ENCODE data around the gene WNK2.

Gene WNK2

DNA sequence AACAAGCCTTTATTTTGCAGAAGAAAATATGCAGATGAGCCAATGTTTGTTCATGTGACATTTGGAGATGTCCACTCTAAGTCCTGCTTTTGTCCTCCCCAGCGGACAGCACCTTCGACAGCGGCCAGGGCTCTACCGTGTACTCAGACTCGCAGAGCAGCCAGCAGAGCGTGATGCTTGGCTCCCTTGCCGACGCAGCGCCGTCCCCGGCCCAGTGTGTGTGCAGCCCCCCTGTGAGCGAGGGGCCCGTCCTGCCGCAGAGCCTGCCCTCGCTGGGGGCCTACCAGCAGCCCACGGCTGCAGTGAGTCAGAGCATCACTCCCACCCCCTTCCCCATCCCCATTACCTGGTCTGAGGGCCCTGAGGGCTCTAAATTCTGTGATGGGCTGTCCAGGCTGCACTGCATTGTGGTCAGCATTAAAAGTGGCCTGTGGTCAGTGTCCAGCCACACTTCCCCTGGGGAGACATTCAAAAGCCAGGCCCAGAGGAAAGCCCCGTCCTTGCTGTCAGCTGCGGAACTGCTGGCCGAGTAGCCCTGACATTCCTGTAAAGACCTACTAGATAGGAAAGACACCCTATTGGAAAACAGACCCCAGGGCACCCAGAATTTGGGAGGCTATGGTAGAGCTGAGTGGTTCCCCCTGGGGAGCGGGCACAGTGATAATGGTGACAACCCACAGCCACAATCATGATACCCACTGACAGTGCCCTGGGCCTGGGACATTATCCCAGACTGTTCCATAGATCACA lies 69.0 kb downstream of the WNK2 start:
- no peak for TF ChIP-seq ZFX (IDR thresholded peaks at IDR 0.05)
- TF ChIP-seq, protein P1, sequence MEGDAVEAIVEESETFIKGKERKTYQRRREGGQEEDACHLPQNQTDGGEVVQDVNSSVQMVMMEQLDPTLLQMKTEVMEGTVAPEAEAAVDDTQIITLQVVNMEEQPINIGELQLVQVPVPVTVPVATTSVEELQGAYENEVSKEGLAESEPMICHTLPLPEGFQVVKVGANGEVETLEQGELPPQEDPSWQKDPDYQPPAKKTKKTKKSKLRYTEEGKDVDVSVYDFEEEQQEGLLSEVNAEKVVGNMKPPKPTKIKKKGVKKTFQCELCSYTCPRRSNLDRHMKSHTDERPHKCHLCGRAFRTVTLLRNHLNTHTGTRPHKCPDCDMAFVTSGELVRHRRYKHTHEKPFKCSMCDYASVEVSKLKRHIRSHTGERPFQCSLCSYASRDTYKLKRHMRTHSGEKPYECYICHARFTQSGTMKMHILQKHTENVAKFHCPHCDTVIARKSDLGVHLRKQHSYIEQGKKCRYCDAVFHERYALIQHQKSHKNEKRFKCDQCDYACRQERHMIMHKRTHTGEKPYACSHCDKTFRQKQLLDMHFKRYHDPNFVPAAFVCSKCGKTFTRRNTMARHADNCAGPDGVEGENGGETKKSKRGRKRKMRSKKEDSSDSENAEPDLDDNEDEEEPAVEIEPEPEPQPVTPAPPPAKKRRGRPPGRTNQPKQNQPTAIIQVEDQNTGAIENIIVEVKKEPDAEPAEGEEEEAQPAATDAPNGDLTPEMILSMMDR (conservative IDR thresholded peaks at IDR 0.05): no peak
- H3K27ac ChIP-seq: no peak overlapping the region

DNA sequence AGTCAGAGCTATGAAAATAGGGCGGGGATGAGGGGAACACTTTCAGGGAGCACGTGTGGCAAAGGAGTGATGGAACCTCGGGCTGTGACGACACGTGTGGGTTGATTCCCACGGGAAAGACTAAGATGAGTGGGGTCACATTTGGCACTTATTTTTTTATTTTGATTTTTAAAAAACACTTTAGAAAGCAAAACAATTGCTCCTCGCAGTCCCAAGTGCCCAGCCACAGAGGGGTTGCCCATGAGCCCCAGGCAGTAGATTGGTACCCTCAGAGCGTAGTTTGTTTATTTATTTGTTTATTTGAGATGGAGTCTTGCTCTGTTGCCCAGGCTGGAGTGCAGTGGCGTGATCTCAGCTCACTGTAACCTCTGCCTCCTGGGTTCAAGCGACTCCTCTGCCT lies 69.7 kb downstream of the WNK2 start:
- TF ChIP-seq, protein P1 (conservative IDR thresholded peaks at IDR 0.05): no peak
- no peak overlapping the region for H3K27ac ChIP-seq

DNA sequence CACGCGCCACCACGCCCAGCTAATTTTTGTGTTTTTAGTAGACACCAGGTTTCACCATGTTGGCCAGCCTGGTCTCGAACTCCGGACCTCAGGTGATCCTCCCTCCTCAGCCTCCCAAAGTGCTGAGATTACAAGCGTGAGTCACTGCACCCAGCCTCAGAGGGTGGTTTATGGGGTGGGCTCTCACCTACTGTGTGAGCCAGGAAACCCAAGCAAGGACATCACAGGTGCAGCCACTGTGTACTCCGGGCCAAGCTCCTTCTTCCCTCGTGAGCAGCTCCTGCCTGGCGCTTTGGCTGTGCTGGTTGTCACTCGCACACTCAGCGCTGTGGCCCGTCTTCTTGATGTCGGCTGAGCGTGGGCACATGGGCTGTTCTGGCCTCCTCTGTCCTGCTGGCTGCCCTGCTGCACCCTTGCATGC lies 70.1 kb downstream of the WNK2 start:
- no peak overlapping the region for H3K27ac ChIP-seq
- TF ChIP-seq, protein P1 (conservative IDR thresholded peaks at IDR 0.05): no peak
- no peak for TF ChIP-seq ZFX (IDR thresholded peaks at IDR 0.05)

DNA sequence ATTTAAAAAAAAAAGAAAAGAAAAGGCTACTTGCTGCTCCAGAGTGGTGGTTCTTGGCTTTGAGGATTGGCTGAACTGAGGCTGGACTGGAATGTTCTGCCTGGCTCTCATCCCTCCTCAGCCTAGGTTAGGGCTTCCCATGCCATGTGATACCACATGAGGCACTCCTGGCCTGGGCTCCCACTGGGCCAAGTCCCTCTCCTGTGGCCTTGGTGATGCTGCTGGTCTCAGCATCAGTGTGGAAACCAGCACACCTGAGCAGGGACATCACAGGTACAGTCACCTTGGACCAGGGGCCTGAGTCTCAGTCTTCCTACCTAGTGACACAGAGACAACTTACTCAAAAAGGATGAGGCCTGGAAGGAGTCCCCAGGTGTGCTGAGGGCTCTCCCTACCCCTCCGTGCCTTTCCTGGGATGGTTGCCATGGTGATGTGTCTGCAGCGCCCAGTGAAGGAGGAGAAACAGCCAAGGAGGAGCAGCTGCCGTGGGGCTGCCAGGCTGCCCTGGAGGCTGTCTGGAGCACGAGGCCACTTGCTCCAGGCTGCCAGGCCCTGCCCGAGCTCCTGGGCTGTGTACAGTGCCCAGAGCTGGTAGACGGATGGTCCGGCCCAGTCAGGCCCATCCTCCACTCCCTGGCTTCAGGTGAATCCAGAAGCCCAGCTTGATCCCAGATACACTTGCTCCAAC lies 71.0 kb downstream of the WNK2 start:
- TF ChIP-seq ZFX (IDR thresholded peaks at IDR 0.05): no peak
- TF ChIP-seq, protein P1 (conservative IDR thresholded peaks at IDR 0.05): no peak
- H3K27ac ChIP-seq: no peak overlapping the region

DNA sequence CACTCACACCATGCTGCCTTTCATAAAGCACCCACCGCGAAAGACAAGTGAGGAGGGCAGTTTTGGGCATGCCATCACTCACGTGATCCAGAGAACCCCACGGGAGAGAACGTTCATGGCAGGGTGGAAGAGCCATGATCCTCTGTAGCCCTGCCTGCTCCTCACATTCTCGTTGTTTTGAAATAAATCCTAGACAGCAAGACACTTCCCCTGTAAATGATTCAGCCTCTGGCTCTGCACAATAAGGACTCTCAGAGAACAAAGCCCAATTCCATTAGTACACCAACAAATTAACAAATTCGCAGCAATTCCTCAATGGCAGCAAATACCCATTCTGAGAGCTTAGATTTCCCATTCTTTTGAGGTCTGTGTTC lies 71.5 kb downstream of the WNK2 start:
- no peak for TF ChIP-seq ZFX (IDR thresholded peaks at IDR 0.05)
- TF ChIP-seq, protein P1 (conservative IDR thresholded peaks at IDR 0.05): no peak
- H3K27ac ChIP-seq: no peak overlapping the region

DNA sequence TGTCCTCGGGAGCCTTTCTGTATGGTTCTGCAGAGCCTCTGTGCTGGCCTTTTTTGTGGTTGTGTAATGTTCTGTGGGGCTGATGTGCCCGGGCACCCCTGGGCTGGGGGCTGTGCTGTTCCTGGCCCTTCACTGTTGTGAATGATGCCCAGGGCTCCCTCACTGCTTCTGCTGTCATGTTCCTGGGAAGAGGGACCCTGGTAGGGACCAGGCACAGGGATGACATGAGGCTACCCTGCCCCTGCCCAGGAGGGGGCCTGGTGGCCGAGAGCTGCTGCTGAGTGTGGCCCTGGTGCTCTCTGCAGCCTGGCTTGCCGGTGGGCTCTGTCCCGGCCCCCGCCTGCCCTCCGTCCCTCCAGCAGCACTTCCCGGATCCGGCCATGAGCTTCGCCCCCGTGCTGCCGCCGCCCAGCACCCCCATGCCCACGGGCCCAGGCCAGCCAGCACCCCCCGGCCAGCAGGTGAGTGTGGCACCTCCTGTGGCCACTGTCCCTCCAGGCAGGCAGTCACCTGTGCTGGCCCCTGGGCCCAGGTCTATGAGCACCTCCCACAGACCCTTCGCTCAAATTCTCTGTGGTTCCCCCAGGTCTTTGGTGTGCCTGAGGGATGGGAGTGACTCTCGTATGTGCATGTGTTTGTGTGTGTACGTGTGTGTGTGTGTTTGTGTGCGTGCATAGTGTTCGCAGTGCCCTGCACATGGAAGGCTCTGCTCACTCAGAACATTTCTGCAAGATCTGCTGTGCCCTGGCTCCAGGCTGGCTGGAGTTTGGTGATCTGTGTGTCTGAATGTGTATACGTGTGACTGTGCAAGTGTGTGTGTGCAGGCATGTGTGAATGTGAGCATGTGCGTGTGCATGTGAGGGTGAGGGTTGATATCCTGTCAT lies 72.3 kb downstream of the WNK2 start:
- TF ChIP-seq, protein P1 (conservative IDR thresholded peaks at IDR 0.05): no peak
- TF ChIP-seq ZFX (IDR thresholded peaks at IDR 0.05): no peak
- no peak overlapping the region for H3K27ac ChIP-seq

All from C4-2B (cell line).